NT2/D1 (cell line): ENCODE measurements around the gene C10orf90.

Experiments used
- DNase-seq: peaks from one replicate; pipeline ENCODE4 v3.0.0-alpha.2; 2011; ENCODE audit warnings: low read depth, low spot score
- H3K27me3 ChIP-seq: 2 replicates; pipeline ENCODE4 v1.6.0; 2011; ENCODE audit warnings: mild to moderate bottlenecking; ENCODE audit not compliant: insufficient read length, insufficient read depth
- H3K36me3 ChIP-seq: 2 replicates; pipeline ENCODE4 v1.6.1; 2011; ENCODE audit warnings: mild to moderate bottlenecking, low read length, mixed read lengths; ENCODE audit not compliant: insufficient read depth, insufficient read length
- H3K4me1 ChIP-seq: 2 replicates; pipeline ENCODE4 v1.5.1; 2011; ENCODE audit not compliant: insufficient read depth, insufficient read length
- H3K4me3 ChIP-seq: 2 replicates; pipeline ENCODE4 v1.5.1; 2011; ENCODE audit warnings: low read depth; ENCODE audit not compliant: insufficient read length
- H3K9ac ChIP-seq: 2 replicates; pipeline ENCODE4 v1.6.0; 2011; ENCODE audit warnings: low read depth; ENCODE audit not compliant: insufficient read length
- H3K9me3 ChIP-seq: 2 replicates; pipeline ENCODE4 v1.5.1; 2011; ENCODE audit warnings: mild to moderate bottlenecking, low read length; ENCODE audit not compliant: insufficient read depth
- SUZ12 ChIP-seq: IDR thresholded peaks from 2 replicates; pipeline ENCODE4 v1.6.1; 2011; ENCODE audit not compliant: insufficient read length, insufficient read depth; ENCODE audit errors: extremely low read depth
- YY1 ChIP-seq: IDR thresholded peaks from 2 replicates; pipeline ENCODE4 v1.6.1; 2011; ENCODE audit not compliant: insufficient read length, insufficient read depth
- ZNF274 ChIP-seq: IDR thresholded peaks from 2 replicates; pipeline ENCODE4 v1.6.1; 2011; ENCODE audit warnings: mild to moderate bottlenecking, low read depth, low read length

C10orf90 gene

DNA sequence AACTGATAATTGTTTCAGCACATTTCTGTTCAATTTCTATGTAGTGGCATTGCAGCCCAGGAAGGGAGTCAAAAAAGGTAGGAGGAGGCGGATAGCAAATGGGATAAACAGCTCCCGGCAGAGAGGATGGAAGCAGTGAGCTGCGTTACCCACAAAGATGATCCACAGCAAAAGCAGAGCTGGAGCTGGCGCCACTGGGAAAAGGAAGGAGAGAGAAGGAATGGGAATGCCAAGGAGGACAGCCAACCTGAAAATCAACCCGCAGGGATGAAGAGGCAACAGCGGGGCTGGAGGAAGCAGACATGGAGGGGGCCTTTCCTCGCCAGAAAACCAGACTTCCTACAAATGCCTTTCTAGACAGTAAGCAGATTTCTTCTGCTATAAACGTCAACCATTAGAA is 199.5 kb downstream of the C10orf90 start:
- no peak overlapping the region for H3K4me3 ChIP-seq
- no peaks in the 10 kb centered on the region for H3K9me3 ChIP-seq
- no peaks in the 10 kb centered on the region for H3K36me3 ChIP-seq
- no peaks in the 10 kb centered on the region for H3K27me3 ChIP-seq
- peaks cover 3% of the 10 kb centered on the region for H3K4me1 ChIP-seq
- H3K9ac ChIP-seq, result no peak overlapping the region
- TF ChIP-seq YY1 (no peak), ZNF274 (no peak), SUZ12 (no peak)
- no peak for DNase-seq

DNA sequence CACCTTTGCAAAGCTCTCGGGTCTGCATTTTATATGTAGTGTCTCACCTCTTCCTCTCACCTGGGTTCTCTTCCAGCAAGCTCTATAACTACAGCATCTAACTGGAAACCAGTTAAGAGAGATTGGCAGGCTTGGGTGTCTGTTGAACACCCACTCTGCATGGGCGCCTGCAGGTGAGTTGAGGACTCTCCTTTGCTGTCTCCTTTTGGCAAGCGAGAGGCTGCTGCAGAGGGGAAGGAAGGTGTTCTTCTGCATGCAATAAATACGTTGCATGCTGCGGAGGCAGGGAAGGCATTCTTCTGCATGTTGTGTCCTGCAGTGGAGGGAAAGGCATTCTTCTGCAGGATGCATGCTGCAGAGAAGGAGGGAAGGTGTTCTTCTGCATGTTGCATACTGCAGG is 200.8 kb downstream of the C10orf90 start:
- peaks cover 3% of the 10 kb centered on the region for H3K4me1 ChIP-seq
- no peak for DNase-seq
- H3K27me3 ChIP-seq, result no peaks in the 10 kb centered on the region
- no peak overlapping the region for H3K4me3 ChIP-seq
- H3K9ac ChIP-seq, result no peak overlapping the region
- H3K36me3 ChIP-seq, result no peaks in the 10 kb centered on the region
- TF ChIP-seq SUZ12 (no peak), ZNF274 (no peak), YY1 (no peak)
- H3K9me3 ChIP-seq, result no peaks in the 10 kb centered on the region

DNA sequence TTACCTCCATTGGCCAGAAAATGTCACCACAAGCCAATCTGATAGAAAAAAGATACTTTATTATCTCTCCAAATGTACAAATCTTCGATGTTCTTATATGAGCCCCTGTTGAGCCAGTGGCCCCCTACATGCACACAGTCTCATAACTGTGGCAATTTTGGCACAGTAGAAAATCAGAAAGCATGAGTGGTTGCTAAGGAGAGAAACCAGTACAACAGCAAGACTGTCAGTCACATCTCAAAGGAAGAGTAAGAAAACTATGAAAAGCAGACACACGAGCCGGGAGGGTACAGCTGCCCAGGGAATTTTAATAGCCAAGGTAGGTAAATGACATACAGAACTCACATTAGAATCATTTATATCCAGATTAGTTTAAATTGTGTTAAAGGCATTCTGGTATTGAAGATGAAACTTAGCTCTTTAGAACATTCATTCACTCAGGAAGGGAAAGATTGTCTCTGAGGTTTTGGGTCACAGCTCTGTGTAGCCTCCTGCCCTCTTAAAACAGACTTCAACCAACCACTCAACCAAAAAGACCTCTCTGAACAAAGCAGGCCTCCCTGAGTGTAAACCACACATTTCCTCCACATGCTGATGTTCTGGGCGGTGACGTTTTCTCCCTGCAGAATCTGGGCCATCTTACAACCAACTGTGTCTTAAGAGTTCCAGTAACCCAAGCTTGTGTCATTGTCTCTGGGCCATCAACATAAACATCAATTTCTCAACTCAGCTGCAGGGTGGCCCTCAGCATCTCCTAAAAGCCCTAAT is 201.4 kb downstream of the C10orf90 start:
- Histone ChIP-seq H3K9me3 (no peaks in the 10 kb centered on the region), H3K9ac (no peak overlapping the region), H3K4me3 (no peak overlapping the region), H3K4me1 (peaks cover 3% of the 10 kb centered on the region), H3K36me3 (no peaks in the 10 kb centered on the region), H3K27me3 (no peaks in the 10 kb centered on the region)
- DNase-seq, result no peak
- TF ChIP-seq SUZ12, result no peak
- no peak for TF ChIP-seq ZNF274
- TF ChIP-seq YY1, result no peak

DNA sequence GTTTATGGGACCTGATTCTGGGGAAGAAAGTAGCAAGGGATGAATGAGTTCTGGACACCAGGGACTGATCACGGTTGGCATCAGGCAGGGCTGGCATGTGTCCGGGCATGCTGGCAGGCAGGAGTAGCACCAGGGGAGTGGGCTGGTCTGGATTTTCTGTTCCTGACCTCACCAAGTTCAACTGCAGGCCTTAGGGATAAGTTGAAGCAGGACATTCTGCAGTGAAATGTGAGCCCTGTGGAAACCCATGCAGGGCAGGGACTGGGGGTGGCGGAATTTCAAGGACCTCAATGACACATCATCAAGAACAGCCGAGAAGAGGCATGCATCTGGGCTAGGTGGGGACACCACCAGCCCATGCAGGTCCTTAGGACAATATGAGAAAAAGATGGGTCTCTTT is 202.0 kb downstream of the C10orf90 start:
- no peaks in the 10 kb centered on the region for H3K9me3 ChIP-seq
- TF ChIP-seq ZNF274 (no peak), YY1 (no peak), SUZ12 (no peak)
- DNase-seq, result no peak
- no peaks in the 10 kb centered on the region for H3K36me3 ChIP-seq
- peaks cover 3% of the 10 kb centered on the region for H3K4me1 ChIP-seq
- H3K4me3 ChIP-seq, result no peak overlapping the region
- no peak overlapping the region for H3K9ac ChIP-seq
- H3K27me3 ChIP-seq, result no peaks in the 10 kb centered on the region

DNA sequence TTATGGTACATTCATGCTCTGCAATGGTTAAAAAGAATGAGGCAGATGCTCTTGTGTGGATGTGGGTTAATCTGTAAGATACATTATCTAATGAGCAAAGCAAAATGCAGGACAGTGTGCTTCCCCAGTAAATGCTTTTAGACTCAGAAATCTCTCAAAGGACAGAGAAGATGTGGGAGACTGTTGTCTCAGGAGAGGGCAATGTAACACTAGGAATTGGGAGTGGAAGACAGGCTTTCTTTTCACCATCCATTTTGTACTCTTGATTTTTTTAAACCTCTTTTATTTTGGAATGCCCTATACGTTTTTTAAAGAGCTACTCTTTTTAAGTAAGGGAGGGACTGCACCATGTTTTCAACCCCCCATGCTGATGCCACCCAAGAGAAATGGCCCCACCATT is 204.7 kb downstream of the C10orf90 start:
- no peak overlapping the region for H3K4me3 ChIP-seq
- H3K36me3 ChIP-seq, result no peaks in the 10 kb centered on the region
- TF ChIP-seq SUZ12 (no peak), ZNF274 (no peak), YY1 (no peak)
- peaks cover 3% of the 10 kb centered on the region for H3K4me1 ChIP-seq
- H3K9me3 ChIP-seq, result no peaks in the 10 kb centered on the region
- no peak overlapping the region for H3K9ac ChIP-seq
- no peaks in the 10 kb centered on the region for H3K27me3 ChIP-seq
- no peak for DNase-seq

DNA sequence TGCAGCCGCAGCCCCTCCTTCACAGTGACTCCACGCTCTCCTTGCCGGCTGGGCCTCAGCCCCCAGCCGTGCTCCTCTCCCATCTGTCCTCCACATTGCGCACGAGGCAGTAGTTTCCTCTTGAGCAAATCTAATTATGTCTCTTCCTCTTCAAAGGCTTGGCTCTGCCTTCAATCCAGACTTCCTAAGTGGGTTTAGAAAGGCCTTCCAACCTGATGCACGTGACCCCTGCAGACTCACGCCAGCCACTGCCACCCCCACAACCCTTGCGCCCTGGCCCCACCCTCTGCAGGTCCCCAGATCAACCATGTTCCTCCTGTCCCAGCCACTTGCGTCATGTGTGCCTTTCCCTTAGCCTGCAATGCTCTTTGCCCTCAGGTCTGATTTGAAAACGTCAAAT is 207.2 kb downstream of the C10orf90 start:
- Histone ChIP-seq H3K27me3 (no peaks in the 10 kb centered on the region), H3K4me3 (no peak overlapping the region), H3K4me1 (no peaks in the 10 kb centered on the region), H3K36me3 (no peaks in the 10 kb centered on the region), H3K9ac (no peak overlapping the region), H3K9me3 (no peaks in the 10 kb centered on the region)
- TF ChIP-seq YY1 (no peak), SUZ12 (no peak), ZNF274 (no peak)
- DNase-seq, result no peak

DNA sequence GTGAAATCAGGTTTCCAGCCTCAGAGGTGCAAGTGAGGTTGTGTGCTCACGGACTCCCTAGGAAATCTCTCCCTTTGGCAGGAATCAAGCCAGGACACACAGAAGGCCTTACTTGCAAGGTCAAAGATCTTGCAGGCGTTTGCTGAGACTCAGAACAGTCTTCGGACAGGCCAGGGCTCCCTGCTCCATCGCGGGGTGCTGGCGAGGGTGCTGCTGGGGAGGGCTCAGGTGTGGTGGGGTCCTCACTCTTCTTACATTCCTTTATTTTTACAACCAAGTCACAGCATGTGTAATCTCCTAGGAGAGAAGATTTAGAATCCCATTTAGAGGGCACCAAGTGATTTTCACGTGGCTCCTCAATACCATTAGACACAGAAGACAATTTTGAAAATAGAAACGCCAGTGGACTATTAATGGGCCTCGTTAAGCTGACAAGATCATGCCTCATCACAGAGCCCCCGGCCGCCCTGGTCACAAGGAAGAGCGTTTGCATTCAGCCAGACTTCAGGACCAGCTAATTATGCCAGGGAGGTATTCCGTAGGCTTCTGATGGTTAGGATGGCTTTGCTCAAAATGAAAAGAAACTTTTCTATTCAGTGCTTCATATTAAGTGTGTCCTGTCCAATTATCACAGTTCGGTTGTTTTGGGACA is 209.1 kb downstream of the C10orf90 start:
- Histone ChIP-seq H3K4me1 (no peaks in the 10 kb centered on the region), H3K9ac (no peak overlapping the region), H3K27me3 (no peaks in the 10 kb centered on the region), H3K9me3 (no peaks in the 10 kb centered on the region), H3K36me3 (no peaks in the 10 kb centered on the region), H3K4me3 (no peak overlapping the region)
- TF ChIP-seq ZNF274, result no peak
- no peak for TF ChIP-seq YY1
- TF ChIP-seq SUZ12, result no peak
- DNase-seq, result no peak
